HCT116 (cell line): Measurements from ENCODE around the gene ACTRT2. TPM values are rescaled to one million over a fixed set of nuclear protein-coding genes. Genes with fewer than 3 reads are reported as not detected.

ENCODE experiments used
- ATAC-seq: fragments of 200-7000 bp; cut with Tn5 transposase; 2 replicates; pipeline ENCODE4 v1.9.1; 2020; ENCODE audit warnings: mild to moderate bottlenecking, moderate library complexity
- BruUV-seq: library from RNA; stranded (reverse); fragments of 400-500 nt; replicated peaks from 2 replicates; lab custom pipeline; 2021; lab: Mats Ljungman, UMichigan
- CTCF ChIA-PET: fragments of 300-600 bp; sonication (Branson Sonifier 250); formaldehyde crosslinking; loops from one replicate; lab custom pipeline; 2021; ENCODE audit warnings: antibody characterized with exemption; lab: Charles Lee
- POLR2A ChIA-PET: fragments of 300-600, 350-600 bp; sonication (Branson Sonifier 250); formaldehyde crosslinking; loops from one replicate; lab custom pipeline; 2021; ENCODE audit warnings: antibody characterized with exemption; lab: Charles Lee
- RAD21 ChIA-PET, 2 experiments: fragments of 300-600 bp; sonication (Branson Sonifier 250); formaldehyde crosslinking; loops; one replicate each; lab custom pipeline; 2023; ENCODE audit warnings: low total read pairs in 2 of 2; ENCODE audit not compliant: uncharacterized antibody in 2 of 2, unreplicated experiment in 2 of 2, low non-redundant PET in 1 of 2; lab: Charles Lee
- DNase-seq: peaks from one replicate; pipeline ENCODE4 v3.0.0-alpha.2; 2010; ENCODE audit warnings: low read depth, low spot score
- H2AFZ ChIP-seq: fragments of 200-600 bp; shearing (Covaris generic), sonication (generic); 2 replicates; pipeline ENCODE4 v1.6.1; 2017; ENCODE audit warnings: low read depth, mixed run types, mixed read lengths, antibody characterized with exemption, low read length; ENCODE audit not compliant: poor library complexity, severe bottlenecking
- H3K27ac ChIP-seq: 2 replicates; pipeline ENCODE4 v1.5.1; 2012; ENCODE audit warnings: low read depth, low read length
- H3K27me3 ChIP-seq: fragments of 200-600 bp; sonication (generic); 2 replicates; pipeline ENCODE4 v1.6.1; 2016; ENCODE audit warnings: mixed run types, low read length, mixed read lengths; ENCODE audit not compliant: insufficient read depth
- H3K36me3 ChIP-seq, 2 experiments: fragments of 200-500 bp in 1 of 2; fragments of 200-600 bp in 1 of 2; sonication (Bioruptor generic) in 1 of 2; sonication (generic) in 1 of 2; 2 replicates each; pipeline versions ENCODE4 v1.5.1 to v1.6.1; 2014 to 2016; ENCODE audit warnings: low read length in 2 of 2, inconsistent platforms in 1 of 2, mixed read lengths in 1 of 2, mixed run types in 1 of 2; ENCODE audit not compliant: insufficient read depth in 2 of 2, control insufficient read depth in 1 of 2
- H3K4me1 ChIP-seq, 2 experiments: fragments of 200-600 bp in 1 of 2; sonication (generic) in 1 of 2; 2 replicates each; pipeline versions ENCODE4 v1.5.1 to v1.6.1; 2012 to 2017; ENCODE audit warnings: low read length in 2 of 2, inconsistent platforms in 1 of 2, mild to moderate bottlenecking in 1 of 2, mixed read lengths in 1 of 2, mixed run types in 1 of 2, moderate library complexity in 1 of 2; ENCODE audit not compliant: insufficient read depth in 2 of 2, control insufficient read depth in 1 of 2
- H3K4me2 ChIP-seq: fragments of 200-600 bp; sonication (generic); 2 replicates; pipeline ENCODE4 v1.6.1; 2017; ENCODE audit warnings: mixed run types, low read length, mixed read lengths
- H3K4me3 ChIP-seq, 2 experiments: fragments of 200-600 bp in 1 of 2; sonication (generic) in 1 of 2; replicated peaks in 1 of 2; 2 replicates each; pipeline ENCODE4 v1.5.1; 2011 to 2016; ENCODE audit warnings: low read length in 2 of 2, control low read depth in 1 of 2, low read depth in 1 of 2, mild to moderate bottlenecking in 1 of 2, mixed read lengths in 1 of 2, mixed run types in 1 of 2
- H3K79me2 ChIP-seq: fragments of 200-600 bp; sonication (generic); 2 replicates; pipeline ENCODE4 v1.6.1; 2017; ENCODE audit warnings: mild to moderate bottlenecking, mixed run types, low read length, moderate library complexity, mixed read lengths; ENCODE audit not compliant: insufficient read depth
- H3K9ac ChIP-seq: fragments of 200-600 bp; sonication (generic); 2 replicates; pipeline ENCODE4 v1.6.1; 2016; ENCODE audit warnings: low read length, mixed read lengths
- H3K9me2 ChIP-seq: fragments of 200-600 bp; sonication (generic), shearing (Covaris generic); 2 replicates; pipeline ENCODE4 v1.6.1; 2017; ENCODE audit warnings: mixed run types, mild to moderate bottlenecking, moderate library complexity; ENCODE audit not compliant: insufficient read depth
- H3K9me3 ChIP-seq, 2 experiments: fragments of 200-500 bp in 1 of 2; fragments of 200-600 bp in 1 of 2; sonication (Bioruptor generic) in 1 of 2; sonication (generic) in 1 of 2; 2 replicates each; pipeline ENCODE4 v1.6.1; 2014 to 2017; ENCODE audit warnings: low read length in 2 of 2, mixed read lengths in 2 of 2, inconsistent platforms in 1 of 2, low read depth in 1 of 2, mild to moderate bottlenecking in 1 of 2, mixed run types in 1 of 2, moderate library complexity in 1 of 2; ENCODE audit not compliant: control insufficient read depth in 1 of 2, insufficient read depth in 1 of 2
- H4K20me1 ChIP-seq: fragments of 200-600 bp; sonication (generic), shearing (Covaris generic); 2 replicates; pipeline ENCODE4 v1.6.1; 2017; ENCODE audit warnings: mixed run types, mild to moderate bottlenecking, moderate library complexity; ENCODE audit not compliant: insufficient read depth
- CBX3 ChIP-seq: IDR thresholded peaks from 2 replicates; pipeline ENCODE4 v1.6.1; 2012; ENCODE audit warnings: low read depth
- CTCF ChIP-seq, 3 experiments: fragments of 200-600 bp in 1 of 3; sonication (generic) in 1 of 3; IDR thresholded peaks in 2 of 3; conservative IDR thresholded peaks in 1 of 3; 2 replicates each; pipeline ENCODE4 v1.5.1; 2012 to 2017; ENCODE audit warnings: low read depth in 2 of 3, low read length in 2 of 3, antibody characterized with exemption in 1 of 3, borderline replicate concordance in 1 of 3, control low read depth in 1 of 3, mild to moderate bottlenecking in 1 of 3, mixed read lengths in 1 of 3, mixed run types in 1 of 3, moderate library complexity in 1 of 3; ENCODE audit not compliant: insufficient read depth in 1 of 3
- EGR1 ChIP-seq: IDR thresholded peaks from 2 replicates; pipeline ENCODE4 v1.6.1; 2012; ENCODE audit warnings: low read depth
- EZH2phosphoT487 ChIP-seq: fragments of 200-600 bp; IDR thresholded peaks from 2 replicates; pipeline ENCODE4 v1.6.1; 2018; ENCODE audit warnings: antibody characterized with exemption, borderline replicate concordance
- FOSL1 ChIP-seq: IDR thresholded peaks from 2 replicates; pipeline ENCODE4 v1.6.1; 2012; ENCODE audit warnings: low read depth
- JUND ChIP-seq: IDR thresholded peaks from 2 replicates; pipeline ENCODE4 v1.6.1; 2012
- MAX ChIP-seq: IDR thresholded peaks from 2 replicates; pipeline ENCODE4 v1.6.1; 2012
- POLR2A ChIP-seq: IDR thresholded peaks from 2 replicates; pipeline ENCODE4 v1.7.0; 2011; ENCODE audit warnings: borderline replicate concordance; ENCODE audit not compliant: insufficient read depth, insufficient read length; ENCODE audit errors: extremely low read depth
- REST ChIP-seq: IDR thresholded peaks from 2 replicates; pipeline ENCODE4 v1.6.1; 2012; ENCODE audit warnings: low read depth
- SIN3A ChIP-seq: IDR thresholded peaks from 2 replicates; pipeline ENCODE4 v1.6.1; 2012; ENCODE audit warnings: low read depth
- TCF7L2 ChIP-seq: IDR thresholded peaks from 2 replicates; pipeline ENCODE4 v1.7.0; 2011; ENCODE audit warnings: borderline replicate concordance, inconsistent platforms; ENCODE audit not compliant: insufficient read depth, insufficient read length; ENCODE audit errors: extremely low read depth
- YY1 ChIP-seq: IDR thresholded peaks from 2 replicates; pipeline ENCODE4 v1.6.1; 2011; ENCODE audit warnings: low read length, low read depth, moderate library complexity, mild to moderate bottlenecking; ENCODE audit not compliant: insufficient replicate concordance; ENCODE audit errors: extremely low read depth
- ZNF274 ChIP-seq: fragments of 200-500 bp; sonication (Bioruptor generic); IDR thresholded peaks from 2 replicates; pipeline ENCODE4 v1.6.1; 2014; ENCODE audit warnings: mild to moderate bottlenecking, low read depth, low read length, inconsistent platforms
- intact Hi-C: fragments of 100-400 bp; cut with micrococcal nuclease; formaldehyde crosslinking; loops from 2 replicates; pipeline ENCODE4 v1.10.0; 2022
- total RNA-seq: library from RNA; stranded (reverse); gene quantifications from one replicate; pipeline ENCODE4 v1.2.1, GENCODE V29; 2021; ENCODE audit not compliant: unreplicated experiment

ACTRT2 gene
- total RNA-seq, 1 experiment from 2014 or later = not detected

DNA sequence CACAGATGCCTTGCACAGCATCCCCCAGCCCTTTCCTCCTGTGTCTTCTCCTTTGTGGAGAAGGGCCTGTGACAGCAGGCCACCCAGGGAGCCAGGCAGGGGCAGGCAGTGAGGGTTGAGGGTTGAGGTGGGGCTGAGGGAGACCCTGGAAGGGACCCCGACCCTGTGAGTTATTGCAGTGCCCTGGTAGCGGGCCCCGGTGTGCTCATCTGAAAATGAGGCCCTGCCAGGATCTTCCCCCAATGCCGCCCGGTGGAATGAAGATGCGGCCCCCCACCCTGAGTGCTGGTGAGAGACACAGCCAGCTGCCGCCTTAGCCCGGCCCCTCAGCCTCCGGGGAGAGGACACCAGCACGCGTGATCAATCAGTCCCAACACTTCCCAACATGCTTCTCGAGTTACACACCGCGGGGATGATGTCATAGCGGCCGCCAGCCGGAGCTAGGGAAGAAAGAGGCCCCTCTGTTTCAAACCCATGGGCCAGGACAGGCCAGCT lies 36.2 kb upstream of the ACTRT2 start:
- no peak for TF ChIP-seq MAX
- no peak overlapping the region for H2AFZ ChIP-seq
- H3K4me2 ChIP-seq = no peak overlapping the region
- DNase-seq (no peak), ATAC-seq (no peak)
- H3K27me3 ChIP-seq = no peaks in the 10 kb centered on the region
- no peaks in the 10 kb centered on the region for H3K9me3 ChIP-seq
- POLR2A ChIA-PET = no interaction called here
- H3K27ac ChIP-seq = no peak overlapping the region
- H3K9me2 ChIP-seq = no peaks in the 10 kb centered on the region
- no peak overlapping the region for H3K4me3 ChIP-seq
- H3K79me2 ChIP-seq = no peaks in the 10 kb centered on the region
- no peaks in the 10 kb centered on the region for H4K20me1 ChIP-seq
- intact Hi-C loops = no loop called here
- no peaks in the 10 kb centered on the region for H3K36me3 ChIP-seq
- no TSS peak for BruUV-seq
- CTCF ChIA-PET = no interaction called here
- RAD21 ChIA-PET = no interaction called here
- H3K4me1 ChIP-seq = no peaks in the 10 kb centered on the region
- H3K9ac ChIP-seq = no peak overlapping the region

- Histone ChIP-seq H3K9ac (no peak overlapping the region), H3K4me2 (no peak overlapping the region), H3K9me3 (no peaks in the 10 kb centered on the region), H3K4me1 (no peaks in the 10 kb centered on the region), H2AFZ (no peak overlapping the region), H3K36me3 (no peaks in the 10 kb centered on the region), H3K9me2 (no peaks in the 10 kb centered on the region), H3K4me3 (no peak overlapping the region), H3K27ac (no peak overlapping the region), H3K27me3 (no peaks in the 10 kb centered on the region), H3K79me2 (no peaks in the 10 kb centered on the region), H4K20me1 (no peaks in the 10 kb centered on the region)
- BruUV-seq = no TSS peak
- ChIA-PET CTCF (no interaction called here), POLR2A (no interaction called here), RAD21 (no interaction called here)
- DNase-seq (no peak), ATAC-seq (no peak)
- intact Hi-C loops = no loop called here
- TF ChIP-seq REST (no peak), CBX3 (no peak), EZH2phosphoT487 (no peak), YY1 (no peak), ZNF274 (no peak), TCF7L2 (no peak), MAX (no peak), JUND (no peak), EGR1 (no peak), CTCF (IDR thresholded peaks at IDR 0.05 in 2 of 3, conservative IDR thresholded peaks at IDR 0.05 in 1 of 3; ENCODE audit: borderline replicate concordance in 1 of 3, insufficient read depth in 1 of 3, low read depth in 2 of 3, low read length in 2 of 3) (no peak), SIN3A (no peak), POLR2A (no peak), FOSL1 (no peak)
These were observed 35.3 kb upstream of the ACTRT2 start for GRCh38 chr1:2985694-2986548.
